UCSD-AML1 (cell line): ENCODE data around the gene TEX9.
"Not testable (repeated sequence)": the region's sequence is repeated elsewhere in the genome, so short reads cannot be mapped to it uniquely, and the experiment has no call there.

Source experiments
- DNase-seq: peaks from one replicate; lab custom pipeline; 2025; ENCODE audit not compliant: unreplicated experiment; lab: John Stamatoyannopoulos, UW

TEX9 gene

DNA sequence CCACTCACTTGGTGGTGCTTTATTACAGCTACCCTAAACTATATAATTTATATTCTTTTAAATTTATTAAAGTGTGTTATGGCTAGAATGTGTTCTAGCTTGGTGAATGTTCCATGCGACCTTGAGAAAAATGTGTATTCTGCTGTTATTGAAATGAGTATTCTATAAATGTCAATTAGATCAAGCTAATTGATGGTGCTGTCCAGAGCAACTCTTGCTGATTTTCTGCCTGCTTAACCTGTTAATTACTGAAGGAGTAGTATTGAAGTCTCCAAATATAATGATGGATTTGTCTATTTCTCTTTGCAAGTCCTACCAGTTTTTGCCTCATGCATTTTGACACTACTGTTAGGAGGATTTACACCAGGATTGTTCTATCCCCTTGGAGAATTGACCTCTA is 3.2 kb upstream of the TEX9 start:
- no peak for DNase-seq

DNA sequence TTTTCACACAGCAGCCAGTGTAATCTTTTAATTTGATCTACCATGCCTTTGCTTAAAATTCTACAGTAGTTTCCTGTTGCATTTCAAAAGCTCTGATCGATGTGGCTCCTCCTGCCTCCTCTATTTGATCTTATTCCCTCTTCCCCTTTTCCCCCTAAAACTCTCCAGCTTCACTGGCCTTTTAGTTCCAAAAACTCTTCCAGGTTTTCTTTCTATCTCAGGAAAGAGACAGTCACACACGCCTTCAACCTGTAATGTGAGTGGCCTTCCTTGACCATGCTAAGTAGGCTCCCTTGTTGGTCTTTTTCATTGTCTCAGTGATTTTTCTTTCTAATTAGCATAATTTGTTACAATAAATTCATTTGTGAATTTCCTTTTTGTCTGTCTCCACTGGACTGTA is 985 bp downstream of the TEX9 start:
- DNase-seq = no peak

DNA sequence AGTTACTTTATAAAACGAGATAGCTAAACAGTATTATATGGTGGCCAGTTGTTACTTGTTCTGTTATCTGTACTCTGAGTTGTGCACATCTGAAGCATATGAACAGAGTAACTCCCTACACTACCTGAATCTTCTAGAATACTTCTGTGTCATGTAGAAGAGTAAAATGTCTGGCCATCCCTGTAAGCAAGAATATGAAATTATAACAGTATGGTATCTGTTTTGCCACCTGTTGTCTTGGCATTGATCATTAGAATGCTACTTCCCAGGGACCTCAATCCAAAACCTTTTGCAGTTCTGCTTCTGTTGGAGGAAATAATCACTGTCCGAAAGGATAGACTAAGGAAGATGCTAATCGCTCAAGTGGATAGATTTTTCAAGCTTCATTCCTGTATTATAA is 1.9 kb downstream of the TEX9 start:
- DNase-seq = no peak

DNA sequence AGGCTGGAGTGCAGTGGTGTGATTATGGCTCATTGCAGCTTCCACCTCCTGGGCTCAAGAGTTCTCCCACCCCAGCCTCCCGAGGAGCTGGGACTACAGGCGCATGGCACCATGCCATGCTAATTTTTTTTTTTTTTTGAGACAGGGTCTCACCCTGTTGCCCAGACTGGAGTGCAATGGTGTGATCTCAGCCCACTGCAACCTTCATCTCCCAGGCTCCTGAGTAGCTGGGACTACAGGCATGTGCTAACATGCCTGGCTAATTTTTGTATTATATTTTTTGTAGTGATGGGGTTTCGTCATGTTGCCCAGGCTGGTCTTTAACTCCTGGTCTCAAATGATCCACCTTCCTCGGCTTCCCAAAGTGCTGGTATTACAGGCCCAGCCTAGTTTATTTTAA is 4.0 kb downstream of the TEX9 start:
- DNase-seq = no peak

DNA sequence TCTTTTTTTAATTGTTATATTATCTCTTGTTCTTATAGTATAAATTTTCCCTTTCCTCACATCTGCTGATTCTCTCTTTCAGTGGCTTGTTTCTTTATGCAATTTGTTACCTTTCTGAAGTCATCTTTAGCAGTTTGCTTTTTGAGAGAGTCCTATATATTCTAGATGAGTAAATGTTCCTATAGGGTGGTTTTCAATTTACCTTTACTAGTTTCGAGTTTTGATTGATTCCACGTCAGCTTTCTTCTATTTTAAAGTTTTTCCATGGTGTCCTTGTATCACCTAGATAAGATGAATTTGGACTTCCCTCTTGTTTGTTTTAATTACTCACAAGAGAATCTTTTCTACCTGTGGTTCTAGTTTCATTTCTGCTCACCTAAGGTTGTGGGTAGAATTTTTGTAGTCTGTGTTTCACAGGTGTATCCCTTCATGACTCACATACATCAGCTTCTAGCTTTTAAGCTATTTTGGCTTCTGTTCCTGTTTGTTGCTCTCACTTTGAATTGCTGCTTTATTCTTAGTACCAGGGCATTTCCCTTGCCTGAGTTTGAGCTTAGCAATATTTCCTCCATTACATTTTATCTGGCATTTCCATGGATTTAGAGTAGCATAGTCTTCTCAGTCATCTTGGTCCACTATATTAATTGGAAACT is 6.4 kb downstream of the TEX9 start:
- DNase-seq = no peak

DNA sequence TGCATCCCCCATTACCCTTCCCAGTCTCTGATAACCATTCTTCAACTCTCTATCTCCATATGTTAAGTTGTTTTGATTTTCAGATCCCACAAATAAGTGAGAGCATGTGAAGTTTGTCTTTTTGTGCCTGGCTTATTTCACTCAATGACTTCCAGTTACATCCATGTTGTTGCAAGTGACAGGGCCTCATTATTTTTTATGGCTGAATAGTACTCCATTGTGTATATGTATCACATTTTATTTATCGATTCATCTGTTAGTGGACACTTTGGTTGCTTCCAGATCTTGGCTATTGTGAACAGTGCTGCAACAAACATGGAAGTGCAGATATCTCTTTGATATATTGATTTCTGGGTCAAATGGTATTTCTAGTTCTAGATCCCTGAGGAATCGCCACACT is 9.5 kb downstream of the TEX9 start:
- DNase-seq = not testable (repeated sequence)

DNA sequence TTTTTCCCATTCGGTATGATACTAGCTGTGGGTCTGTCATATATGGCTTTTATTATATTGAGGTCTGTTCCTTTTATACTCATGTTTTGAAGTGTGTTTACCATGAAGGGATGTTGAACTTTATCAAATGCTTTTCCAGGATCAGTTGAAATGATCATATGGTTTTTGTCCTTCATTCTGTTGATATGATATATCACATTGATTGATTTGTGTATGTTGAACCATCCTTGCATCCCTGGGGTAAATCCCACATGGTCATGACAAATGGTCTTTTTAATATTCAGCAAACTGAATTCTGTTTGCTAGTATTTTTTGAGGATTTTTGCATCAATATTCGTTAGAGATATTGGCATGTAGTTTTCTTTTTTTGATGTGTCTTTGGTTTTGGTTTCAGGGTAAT is 12.6 kb downstream of the TEX9 start:
- not testable (repeated sequence) for DNase-seq

DNA sequence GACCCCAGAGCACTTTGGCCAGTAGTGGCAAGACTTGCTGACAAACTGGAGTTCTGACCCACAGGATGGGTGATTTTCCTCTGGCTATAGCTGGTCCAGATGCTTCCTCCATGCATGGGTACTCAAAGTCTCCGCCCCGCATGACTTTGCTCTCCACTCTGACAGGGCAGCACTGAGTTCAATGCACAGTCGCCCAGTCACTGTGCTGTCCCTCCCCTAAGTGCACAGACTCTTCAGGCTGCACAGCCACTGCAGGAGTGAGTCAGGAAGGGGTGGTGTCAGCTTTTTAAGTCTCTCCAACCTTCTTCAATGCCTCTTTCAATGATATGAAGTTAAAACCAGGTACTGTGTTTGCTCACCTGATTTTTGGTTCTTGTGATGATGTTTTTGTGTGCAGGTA is 17.8 kb downstream of the TEX9 start:
- no peak for DNase-seq

DNA sequence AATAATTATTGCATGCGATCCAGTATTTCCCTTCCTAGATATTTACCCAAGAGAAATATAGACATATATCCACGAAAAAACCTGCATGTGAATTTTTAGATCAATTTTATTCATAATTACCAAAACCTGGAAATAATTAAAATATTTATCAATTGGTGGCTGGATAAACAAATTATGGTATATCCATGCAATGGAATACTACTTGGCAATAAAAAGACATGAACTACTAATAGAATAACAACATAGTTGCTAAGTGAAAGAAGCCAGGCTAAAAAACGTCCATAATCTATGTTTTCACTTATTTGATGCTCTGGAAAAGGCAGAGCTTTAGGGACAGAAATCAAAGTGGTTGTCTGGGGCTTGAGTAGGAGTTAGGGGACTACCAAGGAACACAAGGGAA is 20.7 kb downstream of the TEX9 start:
- no peak for DNase-seq

DNA sequence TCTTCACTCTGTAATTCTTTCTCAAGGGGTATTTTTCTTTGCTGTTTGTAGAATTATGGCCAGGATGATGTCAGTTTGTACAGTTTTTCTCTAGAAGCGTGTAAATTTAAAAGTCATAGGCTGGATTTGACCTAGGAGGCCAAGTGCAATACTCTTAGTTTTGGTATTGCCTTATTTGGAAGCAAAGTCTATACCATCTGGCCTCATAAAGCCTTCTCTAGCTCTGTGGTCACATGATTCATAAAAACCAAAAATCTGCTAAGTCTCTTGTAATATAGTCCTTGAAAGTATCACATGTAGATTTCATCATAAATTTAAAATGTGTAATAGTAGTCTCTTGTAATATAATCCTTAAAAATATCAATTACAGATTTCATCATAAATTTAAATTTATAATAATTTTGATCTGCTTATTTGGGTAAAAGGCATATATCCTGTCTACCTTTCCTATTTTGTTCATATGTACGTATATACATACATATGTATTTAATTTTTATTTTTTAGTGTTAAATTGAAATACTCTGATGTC is 25.6 kb downstream of the TEX9 start:
- no peak for DNase-seq

DNA sequence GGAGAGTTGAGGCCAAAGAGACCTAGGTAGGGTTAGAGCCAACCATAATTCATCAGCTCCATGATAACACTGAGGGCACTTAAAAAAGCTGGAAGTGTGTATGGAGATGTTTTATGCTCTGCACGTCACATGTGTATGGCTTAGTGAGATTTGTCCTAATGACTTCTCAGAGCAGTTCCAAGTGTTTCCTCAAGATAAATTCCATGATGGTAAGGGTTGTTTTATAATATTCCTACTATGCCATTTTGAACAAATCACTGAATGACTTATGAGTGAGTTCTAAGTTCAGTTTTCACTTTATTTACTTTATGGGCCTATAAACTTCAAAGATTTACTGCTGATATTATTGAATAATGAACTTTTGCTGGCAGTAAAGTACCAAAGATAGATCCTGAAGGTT is 28.1 kb downstream of the TEX9 start:
- no peak for DNase-seq

DNA sequence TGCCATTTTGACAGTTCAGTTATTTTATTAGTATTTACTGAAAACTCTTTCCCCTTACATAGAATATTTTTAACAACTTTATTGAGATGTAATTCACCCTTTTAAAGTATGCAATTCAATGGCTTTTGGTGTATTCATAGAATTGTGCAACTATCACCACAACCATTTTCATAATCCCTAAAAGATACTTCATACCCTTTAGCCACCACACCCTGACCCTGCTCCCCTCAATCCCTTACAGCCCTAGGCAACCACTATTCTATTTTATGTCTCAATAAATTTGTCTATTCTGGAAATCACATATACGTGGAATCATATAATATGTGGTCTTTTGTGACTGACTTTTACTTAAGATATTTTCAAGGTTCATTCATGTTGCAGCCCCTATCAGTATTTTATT is 29.7 kb downstream of the TEX9 start:
- no peak for DNase-seq

DNA sequence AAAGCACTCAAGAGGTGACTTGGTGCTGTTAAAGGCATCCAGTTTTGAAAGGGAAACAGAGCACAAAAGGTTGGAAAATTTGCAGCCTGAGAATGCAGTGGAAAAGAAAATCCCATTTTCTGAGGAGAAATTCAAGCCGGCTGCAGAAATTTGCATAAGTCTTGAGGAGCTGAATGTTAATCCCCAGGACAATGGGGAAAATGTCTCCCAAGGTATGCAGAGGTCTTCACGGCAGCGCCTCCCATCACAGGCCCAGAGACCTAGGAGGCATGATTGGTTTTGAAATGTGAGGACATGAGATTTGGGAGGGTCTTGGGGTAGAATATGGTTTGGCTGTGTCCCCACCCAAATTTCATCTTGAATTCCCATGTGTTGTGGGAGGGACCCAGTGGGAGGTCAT is 32.1 kb downstream of the TEX9 start:
- DNase-seq = not testable (repeated sequence)

DNA sequence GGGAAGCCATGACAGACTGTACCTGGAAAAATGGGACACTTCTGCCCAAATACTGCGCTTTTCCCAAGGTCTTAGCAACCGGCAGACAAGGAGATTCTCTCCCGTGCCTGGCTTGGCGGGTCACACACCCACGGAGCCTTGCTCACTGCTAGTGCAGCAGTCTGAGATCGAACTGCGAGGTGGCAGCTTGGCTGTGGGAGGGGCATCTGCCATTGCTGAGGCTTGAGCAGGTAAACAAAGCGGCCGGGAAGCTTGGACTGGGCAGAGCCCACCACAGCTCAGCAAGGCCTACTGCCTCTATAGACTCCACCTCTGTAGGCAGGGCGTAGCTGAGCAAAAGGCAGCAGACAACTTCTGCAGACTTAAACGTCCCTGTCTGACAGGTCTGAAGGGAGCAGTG is 34.0 kb downstream of the TEX9 start:
- not testable (repeated sequence) for DNase-seq

DNA sequence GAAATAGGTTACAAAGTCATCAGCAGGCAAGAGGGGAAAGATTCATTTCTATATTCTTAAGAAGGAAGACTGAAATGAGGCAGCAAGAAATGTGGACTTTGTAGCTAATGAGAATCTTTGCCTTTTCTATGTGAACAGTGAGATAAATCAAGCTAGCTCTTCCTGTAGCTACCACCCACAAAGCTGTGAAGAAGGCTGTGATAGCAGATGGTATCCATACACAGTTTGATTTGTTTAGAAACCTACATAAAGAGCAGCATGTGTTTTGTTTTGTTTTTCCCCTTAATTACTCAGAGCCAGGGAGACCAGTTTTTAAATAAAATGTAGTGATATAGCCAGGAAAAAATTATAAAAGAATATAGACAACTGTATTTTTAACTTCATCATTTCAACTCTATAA is 45.5 kb downstream of the TEX9 start:
- no peak for DNase-seq

DNA sequence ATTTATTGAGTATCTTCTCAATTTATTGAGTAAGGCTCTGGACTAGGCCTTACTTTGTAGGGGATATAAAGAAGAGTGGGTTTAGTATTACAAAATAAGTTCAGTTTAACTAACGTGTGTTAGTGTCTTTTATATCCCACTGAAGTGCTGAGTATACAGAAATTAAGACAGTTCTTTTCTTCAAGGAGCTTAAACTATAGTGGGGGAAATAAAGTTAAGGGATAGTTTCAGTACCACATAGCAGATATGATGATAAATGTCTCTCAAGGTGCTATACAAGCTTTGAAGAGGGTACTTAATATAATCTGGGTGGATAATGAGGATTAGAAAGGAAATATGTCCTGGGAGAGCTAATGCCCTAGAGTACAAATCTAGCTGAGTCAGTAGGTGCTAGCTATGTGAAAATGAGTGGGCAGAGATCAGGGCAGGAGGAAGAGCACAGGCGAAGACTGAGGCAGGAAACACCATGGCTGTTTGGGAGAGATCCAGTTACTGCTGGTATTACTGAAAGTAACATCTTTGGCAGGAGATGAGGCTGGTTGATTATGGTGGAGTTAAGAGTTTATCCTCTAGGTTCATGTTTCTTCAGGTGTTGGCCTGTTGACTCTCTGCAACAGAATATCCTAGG is 46.0 kb downstream of the TEX9 start:
- no peak for DNase-seq

DNA sequence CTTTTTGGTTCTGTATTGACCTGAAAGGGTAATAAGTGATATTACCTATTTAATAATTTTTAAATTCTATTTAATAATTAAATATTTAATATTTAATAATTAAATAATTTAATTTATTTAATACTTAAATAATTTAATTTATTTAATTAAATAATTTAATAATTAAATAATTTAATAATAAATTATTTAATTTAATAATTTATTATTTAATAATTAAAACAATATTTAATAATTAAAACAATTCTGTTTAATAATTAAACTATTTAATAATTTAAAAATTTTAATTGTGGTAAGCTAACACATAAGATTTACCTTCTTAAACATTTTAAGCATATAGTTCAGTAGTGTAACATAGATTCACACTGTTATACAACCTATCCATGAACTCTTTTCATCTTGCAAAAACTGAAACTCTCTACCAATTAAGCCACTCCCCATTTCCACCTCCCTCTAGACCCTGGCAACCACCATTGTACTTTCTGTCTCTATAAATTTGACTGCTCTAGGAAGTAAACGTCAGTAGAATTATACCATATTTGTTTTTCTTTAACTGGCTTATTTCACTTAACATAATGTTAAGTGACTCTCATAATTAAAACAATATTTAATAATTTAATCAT is 48.0 kb downstream of the TEX9 start:
- not testable (repeated sequence) for DNase-seq

DNA sequence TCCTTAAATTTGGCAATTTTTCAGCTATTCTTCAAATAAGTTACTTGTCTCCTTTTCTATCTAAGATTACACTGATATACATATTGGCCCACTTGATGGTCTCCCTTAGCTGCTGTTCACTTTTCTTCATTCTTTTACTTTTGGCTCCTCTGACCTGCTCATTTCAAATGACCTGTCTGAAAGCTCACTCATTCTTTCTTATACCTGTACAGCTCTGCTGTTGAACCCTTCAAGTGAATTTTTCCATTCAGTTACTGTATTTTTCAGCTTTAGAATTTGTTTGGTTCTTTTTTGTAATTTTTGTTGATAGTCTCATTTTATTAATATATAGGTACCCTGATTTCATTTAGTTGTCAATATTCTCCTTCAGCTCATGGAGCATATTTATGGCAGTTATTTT is 60.0 kb downstream of the TEX9 start:
- no peak for DNase-seq

DNA sequence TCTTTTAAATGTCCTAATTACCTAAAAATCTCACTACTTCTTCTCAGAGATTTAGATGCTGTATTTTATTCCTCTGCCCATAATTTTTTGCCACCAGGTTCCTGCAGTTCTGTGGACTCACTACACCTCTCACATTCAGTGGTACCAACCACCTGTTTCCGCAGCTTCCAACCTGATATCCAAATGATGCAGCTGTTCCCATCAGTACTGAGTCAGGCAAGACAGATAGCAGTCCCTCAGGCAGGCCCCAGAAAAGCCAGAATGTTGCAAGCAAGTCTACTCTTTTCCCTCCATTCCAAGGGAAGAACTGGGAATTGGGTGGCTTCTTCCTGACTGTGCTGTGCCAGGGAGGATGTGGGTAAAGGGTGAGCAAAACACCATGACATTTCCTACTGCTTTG is 60.8 kb downstream of the TEX9 start:
- no peak for DNase-seq

DNA sequence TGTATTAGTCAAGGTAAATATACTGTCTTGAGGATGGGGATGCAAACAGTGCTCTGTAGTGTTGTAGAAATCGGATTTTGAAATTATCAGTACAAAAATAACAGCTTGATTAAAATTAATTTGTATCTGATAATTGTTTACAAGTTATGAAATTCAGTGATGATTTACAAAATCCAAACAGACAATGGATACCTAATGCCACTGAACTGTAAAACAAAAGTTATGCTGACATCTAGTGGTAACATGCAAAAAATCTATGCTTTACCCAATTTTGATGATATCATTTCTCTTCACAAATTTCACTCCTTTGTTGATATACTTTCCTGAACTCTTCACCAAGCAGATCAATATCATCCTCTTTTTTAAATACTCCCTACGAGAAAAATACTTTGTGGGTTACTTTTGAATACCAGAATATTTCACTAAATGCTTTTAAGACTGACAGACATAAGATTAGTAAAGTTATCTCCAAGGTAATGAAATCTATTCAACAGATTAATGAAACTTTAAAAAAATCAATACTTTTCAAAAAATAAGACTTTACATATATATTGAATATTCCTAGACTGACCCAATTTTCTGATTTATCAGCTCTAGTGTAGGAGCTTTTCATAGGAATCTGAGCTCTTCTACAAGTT is 63.7 kb downstream of the TEX9 start:
- DNase-seq = no peak

DNA sequence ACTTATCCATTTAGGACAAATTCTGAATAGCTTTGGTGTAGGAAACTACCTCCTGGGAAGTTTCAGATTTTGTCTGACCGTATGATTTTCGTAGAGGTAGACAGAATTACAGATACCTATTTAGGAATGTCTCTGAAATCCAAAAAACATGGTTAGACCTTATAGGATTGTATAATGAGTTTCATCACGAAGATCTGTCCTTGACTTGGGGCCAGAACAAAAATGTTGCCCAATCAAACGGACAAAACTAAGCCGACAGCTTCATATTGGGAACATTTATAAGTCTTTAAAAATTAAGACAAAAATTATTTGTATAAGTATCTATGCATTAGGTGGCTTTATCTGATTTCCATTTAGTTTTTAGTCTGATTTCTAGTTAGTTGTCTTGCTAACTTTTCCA is 67.1 kb downstream of the TEX9 start:
- DNase-seq = no peak

DNA sequence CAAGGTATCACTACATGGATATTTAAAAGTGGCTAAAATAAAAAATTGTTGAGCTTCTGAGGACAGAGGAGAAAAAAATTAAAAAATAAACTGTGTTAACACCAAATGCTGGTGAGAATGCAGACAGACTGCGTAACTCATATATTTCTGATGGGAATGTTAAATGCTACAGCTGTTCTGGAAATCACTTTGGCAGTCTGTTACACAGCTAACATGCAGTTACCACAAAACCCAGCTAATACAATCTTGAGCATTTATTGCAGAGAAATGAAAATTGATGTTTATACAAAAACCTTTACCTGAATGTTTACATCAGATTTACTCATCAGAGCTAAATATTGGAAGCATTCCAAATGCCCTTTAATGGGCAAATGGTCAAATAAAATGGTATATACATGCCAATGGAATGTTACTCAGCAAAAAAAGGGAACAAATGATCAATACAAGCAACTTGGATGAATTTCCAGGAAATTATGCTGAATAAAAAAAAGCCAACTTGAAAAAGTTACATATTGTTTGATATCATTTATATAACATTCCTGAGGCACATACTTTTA is 75.1 kb downstream of the TEX9 start:
- DNase-seq = no peak
